Inferior parietal cortex (tissue), 1 donor: ENCODE data around the gene ZNF804B.
"Not testable (repeated sequence)": the region's sequence is repeated elsewhere in the genome, so short reads cannot be mapped to it uniquely, and the experiment has no call there.

ENCODE experiments used
- DNase-seq: peaks from one replicate; pipeline ENCODE4 v3.0.0-alpha.2; 2016; ENCODE audit errors: extremely low spot score

Gene ZNF804B

DNA sequence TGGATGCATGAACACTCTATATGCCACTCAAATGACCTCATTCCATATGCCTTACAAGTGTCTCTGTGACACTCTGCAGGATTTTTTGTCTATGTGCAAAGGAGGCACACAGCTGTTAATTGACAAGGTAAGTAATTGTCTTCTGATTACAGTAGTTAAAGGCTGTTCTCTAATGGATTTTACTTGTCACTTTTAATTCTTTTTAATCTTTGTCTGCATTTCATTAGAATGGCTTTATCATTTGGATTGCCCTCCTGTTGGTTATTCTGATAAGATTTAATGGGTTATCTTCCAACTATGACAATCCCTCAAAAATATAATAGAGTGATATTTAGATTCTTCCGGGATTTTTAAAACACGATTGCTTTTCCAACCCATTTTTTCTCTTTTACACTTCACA lies 326.1 kb downstream of the ZNF804B start:
- no peak for DNase-seq

DNA sequence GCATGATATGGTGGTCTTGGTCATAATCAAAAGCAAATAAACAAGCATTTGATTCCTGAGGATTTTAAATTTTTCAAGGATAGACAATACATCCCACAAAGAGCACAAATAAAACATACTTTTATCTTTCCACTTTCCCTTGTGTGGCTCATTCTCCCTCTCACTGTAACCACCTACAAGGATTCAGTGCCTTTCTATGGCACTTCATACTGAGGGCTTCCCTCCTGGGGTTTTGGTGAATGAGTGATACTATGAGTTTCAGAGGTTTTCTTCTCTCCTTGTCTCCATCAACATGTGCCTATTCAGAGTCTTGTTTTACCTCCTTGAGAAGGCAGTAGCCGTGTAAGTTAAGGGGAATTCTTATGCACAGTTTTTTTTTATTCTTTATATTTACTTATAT lies 332.1 kb downstream of the ZNF804B start:
- DNase-seq: no peak

- no peak for DNase-seq
Measured at GRCh38 chr7:89094269-89094668, 334.8 kb downstream of the ZNF804B start.

DNA sequence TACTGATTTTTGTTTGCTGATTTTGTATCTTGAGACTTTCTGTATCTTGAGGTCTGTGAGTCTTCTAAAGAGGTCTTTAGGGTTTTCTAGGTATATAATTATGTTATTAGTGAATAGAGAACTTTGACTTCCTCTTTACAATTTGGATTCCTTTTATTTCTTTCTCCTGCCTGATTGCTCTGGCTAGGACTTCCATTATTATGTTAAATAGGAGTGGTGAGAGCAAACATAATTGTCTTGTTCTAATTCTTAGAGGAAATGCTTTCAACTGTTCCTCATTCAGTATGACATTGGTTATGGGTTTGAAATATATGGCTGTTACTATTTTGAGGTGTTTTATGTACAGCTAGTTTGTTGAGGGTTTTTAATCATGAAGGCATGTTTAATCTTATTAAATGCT lies 344.1 kb downstream of the ZNF804B start:
- DNase-seq: no peak

DNA sequence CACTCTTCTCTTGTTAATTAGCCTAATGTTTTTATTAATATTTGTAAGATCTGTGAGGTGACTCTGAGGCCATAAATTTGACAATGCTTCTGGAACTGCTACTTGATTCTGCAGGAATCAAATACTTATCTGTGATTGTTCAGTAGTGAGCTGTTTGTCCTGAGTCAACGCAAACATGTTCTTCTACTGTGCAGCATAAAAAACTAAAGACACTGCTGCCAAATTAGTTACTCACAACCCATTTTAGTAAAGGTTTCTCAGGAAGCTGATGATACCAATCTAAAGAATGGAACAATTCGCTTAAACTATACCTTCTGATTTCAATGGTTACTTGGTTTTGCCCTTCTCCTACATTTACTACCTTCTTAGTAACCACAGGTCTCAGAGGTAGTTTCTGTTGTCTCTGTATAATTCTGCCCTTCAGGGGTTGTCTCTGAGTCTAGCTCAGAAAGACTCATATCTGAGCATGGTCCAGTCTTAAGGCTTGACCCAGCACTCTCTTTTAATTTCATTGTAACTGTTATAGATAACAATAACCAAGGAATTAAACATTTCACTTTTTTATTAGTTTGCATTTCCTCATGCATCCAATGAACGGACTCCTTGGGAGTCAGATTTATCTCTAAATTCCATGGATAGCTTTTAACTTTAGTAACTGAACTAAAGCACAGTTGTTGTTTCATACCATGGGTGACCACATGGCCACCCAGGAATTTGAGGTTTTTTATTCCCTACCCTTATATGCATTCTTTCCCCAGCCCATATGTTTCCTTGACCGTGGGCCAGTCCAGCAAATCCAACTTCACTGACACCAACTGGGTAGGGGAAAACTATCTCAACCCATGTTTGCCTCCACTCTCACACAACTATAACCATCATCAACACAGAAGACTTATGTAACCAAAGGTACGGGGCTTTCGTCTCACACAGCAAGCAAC lies 345.5 kb downstream of the ZNF804B start:
- DNase-seq: no peak

DNA sequence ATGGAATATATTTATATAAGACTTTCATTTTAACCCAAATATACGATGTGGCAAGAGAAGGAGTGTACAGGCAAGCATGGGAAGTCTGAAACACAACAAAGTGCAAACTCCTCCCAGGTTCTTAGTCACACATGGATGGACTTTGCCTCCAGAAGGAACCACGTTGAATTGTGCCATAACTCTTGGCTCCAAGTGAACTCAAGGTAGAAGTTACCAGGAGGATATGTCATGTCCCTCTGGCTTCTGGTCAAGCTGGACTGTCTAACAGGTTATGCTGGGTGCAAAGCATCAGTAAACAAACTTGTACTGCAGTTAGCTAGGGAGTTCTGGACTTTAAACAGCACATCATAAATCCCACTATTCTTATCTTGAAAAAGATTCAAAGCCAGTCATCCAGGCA lies 364.4 kb downstream of the ZNF804B start:
- no peak for DNase-seq

DNA sequence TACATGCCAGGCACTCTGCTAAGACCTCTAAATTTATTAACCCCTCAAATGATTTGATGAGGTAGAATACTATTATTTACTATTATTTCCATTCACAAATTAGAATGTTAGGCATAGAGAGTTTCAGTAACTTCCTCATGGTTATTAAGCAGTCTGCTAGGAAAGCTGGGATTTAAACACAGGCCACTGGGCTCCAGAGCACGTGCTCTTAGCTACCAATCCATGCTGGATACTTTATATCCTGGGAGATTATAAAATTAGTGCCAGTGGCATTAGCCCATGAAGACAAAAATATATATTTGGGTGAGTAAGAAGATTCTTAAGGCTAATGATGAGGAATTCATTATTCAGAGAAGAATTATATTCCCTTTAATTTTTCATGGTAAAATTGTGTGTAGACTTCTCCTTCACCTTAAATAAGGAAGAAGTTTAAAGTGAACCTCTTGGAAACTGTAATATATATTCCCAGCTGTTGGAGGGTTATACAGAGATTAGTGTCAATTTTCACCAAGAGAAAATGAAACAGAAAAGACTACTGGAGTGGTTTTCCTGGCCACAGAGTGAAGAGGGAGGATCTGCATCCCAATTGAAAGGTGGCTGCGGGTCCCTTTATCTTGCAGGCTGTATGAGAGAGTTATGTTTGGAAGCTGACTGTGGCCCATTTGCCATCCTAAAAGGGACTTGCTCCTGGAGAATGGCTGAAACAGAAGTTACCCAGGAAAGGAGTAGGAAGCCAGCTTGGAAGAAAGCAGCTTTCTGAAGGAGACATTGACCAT lies 370.3 kb downstream of the ZNF804B start:
- no peak for DNase-seq

DNA sequence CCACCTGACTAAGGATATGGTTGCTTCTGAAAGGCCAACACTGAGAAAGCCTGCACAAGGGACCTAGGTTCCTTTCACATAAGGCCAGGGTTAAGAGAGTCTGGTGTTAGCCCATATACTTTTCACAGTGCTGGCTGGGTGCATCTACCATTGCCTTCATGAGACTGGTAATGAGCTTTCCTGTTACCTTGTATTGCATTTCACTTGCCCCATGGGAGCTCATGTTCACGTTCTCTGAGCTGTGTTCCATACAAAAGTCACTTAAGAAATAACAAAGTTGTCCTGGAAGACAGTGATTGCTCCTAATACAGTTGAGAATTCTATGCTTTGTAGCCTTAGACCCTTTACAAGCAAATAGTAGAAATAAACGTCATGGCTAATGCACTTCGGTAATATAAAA lies 373.9 kb downstream of the ZNF804B start:
- DNase-seq: no peak

DNA sequence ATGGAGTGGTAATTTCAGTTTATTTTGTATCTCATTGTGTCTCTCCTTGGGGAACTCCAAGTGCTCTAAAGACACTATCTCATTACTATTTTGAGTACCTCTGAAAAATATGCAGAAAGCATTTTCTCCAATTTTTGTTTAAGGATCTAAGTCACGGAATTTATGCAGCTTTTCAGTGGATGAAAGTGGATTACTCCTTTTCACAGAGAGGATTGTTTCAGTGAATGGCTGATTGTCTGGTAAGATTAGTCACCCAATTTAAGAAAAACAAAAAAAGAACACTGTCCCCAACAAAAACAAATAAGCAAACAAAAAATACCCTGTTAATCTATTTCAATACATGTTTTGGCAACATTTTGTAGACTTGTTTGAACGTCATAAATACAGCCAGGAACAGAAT lies 374.3 kb downstream of the ZNF804B start:
- no peak for DNase-seq

- no peak for DNase-seq
Measured at GRCh38 chr7:89145801-89146200, 386.3 kb downstream of the ZNF804B start.

DNA sequence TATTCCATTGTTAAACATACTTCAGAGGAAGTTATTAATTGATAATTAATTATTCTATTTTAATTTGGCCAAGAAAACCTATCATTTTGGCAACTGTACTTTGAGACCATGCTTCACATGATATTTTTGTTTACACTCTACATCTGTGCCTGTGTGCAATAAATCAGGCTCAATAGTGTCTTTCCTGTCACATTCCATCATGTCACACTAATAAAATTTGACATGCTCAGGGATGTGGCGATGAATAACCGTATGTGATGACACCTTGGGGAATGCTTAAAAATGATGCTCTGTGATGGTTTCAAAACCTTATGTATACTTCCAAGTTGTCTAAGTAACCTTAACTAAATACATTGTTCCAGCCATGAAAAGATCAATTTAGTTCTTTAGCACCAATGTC lies 400.6 kb downstream of the ZNF804B start:
- no peak for DNase-seq

- DNase-seq: no peak
Measured at GRCh38 chr7:89165421-89165820, 405.9 kb downstream of the ZNF804B start.

DNA sequence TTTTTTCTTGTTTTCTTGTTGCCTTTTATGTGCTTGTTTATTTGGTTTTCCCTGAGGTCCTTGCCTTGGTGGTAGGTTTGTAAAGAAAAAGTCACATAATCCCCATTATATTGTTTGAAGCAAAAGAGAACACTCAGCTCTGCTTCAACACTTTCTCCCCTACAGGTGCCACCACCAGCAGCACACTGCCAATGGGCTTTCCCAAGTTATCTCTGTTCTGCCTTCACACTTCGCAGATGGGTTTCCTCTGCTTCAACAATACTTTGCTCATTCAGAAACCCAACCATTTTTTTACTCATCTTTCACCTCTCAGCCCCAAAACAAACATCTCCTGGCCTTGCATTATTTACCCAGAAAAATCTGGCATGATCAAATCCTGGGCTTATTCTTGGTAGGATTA lies 411.1 kb downstream of the ZNF804B start:
- no peak for DNase-seq

DNA sequence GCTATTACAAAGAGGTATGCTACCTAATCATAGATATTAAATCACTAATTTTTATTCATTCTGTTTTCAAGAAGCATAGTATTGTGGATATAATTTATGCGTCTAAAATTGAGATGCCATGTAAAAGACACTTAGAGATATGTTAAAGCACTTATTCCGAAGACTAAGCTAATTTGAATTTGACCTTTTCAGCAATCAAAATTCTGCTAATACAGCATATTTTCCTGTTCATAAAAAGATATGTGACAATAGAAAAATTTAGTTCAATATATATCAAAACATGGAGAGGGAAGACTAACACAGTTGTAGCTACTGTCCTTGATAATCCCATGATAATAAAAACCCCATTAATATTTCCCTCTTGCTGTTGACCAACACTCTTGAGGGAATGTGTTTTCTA lies 422.6 kb downstream of the ZNF804B start:
- no peak for DNase-seq

- no peak for DNase-seq
Measured at GRCh38 chr7:89183712-89184111, 424.2 kb downstream of the ZNF804B start.

GRCh38 chr7:89200758-89201157 lies 441.3 kb downstream of the ZNF804B start:
- DNase-seq: no peak

DNA sequence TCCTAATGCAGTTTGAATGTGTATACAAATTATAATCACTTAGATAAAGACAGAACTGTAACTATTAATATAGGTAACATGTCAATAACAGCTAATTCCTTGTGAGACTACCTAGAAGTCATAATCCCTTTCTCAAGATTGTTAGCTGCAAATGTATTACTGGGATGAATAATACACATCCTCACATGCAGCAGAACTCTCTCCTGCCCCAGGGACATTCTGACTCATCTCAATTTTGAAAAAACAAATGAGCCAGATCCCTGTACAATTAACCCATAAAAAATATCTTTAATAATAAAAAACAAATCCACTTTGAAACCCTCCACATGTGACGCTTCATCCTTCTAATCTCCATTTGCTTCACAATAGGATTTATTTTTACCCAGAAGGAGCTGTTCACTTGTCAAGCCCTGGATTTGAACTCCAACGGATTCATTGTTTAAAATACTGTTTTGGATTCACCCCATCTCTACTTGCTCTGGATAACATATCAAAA lies 464.4 kb downstream of the ZNF804B start:
- DNase-seq: no peak

- DNase-seq: not testable (repeated sequence)
Measured at GRCh38 chr7:89228688-89229171, 469.2 kb downstream of the ZNF804B start.

GRCh38 chr7:89238156-89238555 lies 478.7 kb downstream of the ZNF804B start:
- DNase-seq: no peak

DNA sequence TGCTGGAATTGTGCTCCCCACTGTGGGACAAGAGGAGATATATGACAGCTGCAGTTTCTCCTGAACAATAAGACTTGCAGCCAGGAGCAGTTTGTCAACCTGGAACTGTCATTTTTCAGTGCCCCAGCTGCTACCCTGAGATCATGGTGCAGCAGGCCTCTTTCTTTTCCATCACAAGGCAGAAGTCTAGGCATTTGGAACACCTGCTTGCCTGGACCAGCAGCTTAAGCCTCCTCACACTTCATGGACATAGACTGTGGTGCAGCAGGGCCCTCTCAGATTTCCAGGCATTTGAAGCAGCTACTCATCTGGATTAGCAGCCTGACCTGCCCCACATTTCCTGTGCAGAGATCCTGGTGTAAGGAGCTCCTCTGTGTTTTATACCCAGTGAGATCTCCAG lies 486.7 kb downstream of the ZNF804B start:
- no peak for DNase-seq

DNA sequence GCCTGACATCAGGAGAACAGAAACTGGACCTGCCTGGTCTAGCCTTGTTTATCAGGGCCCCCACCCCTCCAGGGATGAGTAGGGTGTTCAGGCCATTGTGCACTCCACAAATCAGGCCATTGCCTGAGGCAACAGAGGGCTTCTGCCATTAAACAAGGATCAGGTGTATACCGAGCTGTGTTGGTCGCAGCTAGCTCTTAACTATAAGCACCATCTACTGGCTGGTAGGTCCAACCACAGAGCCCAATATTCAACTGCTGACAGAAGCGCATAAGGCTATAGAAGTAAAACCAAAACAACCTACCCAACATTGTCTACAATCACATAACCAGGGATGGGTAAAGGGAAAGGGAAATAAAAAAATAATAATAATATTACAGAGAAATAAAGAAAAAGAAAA lies 487.7 kb downstream of the ZNF804B start:
- DNase-seq: no peak

GRCh38 chr7:89259085-89259484 lies 499.6 kb downstream of the ZNF804B start:
- DNase-seq: no peak

DNA sequence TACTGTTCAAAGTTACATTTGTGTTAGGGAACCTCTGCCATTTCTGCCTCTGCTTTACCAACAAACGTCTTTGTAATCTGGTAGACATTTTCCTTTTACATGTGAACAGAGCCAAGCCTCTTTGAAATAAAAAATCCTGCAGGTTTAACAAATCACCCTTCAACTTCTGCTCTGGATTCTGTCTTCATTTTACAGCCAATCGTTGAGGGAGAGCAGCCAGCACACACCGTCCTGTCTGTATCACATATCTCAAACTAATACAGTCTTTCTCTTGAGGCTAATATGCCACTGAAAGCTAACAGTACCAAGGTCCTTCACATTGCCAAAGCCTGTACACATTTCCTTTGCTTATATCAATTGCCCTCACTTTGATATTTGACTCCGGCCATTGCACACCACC lies 504.6 kb downstream of the ZNF804B start:
- DNase-seq: no peak
